HepG2 (cell line): Measurements from ENCODE around the gene SMIM29. TPM values are rescaled to one million over a fixed set of nuclear protein-coding genes. Genes with fewer than 3 reads are reported as not detected.

Source experiments
- CHD4 ChIP-seq: fragments of 200-600 bp; sonication (generic); IDR thresholded peaks from 2 replicates; pipeline ENCODE4 v1.7.0; 2017; ENCODE audit warnings: mild to moderate bottlenecking, low read length, borderline replicate concordance
- HNF4G ChIP-seq, 2 experiments: sonication (generic) in 1 of 2; formaldehyde crosslinking in 1 of 2; IDR thresholded peaks; 2 replicates each; pipeline versions ENCODE4 v1.4.0 to v1.6.1; 2011 to 2020; ENCODE audit warnings: borderline replicate concordance in 2 of 2, low read depth in 2 of 2, mild to moderate bottlenecking in 2 of 2, low read length in 1 of 2, missing genetic modification reagents in 1 of 2, moderate library complexity in 1 of 2
- MED13 ChIP-seq: sonication (generic); formaldehyde crosslinking; IDR thresholded peaks from 2 replicates; pipeline ENCODE4 v1.5.0; 2020; ENCODE audit warnings: missing genetic modification reagents
- MED8 ChIP-seq: sonication (generic); formaldehyde crosslinking; IDR thresholded peaks from 2 replicates; pipeline ENCODE4 v1.8.1; 2023; ENCODE audit warnings: mild to moderate bottlenecking, missing genetic modification reagents; ENCODE audit not compliant: insufficient replicate concordance
- TGIF2 ChIP-seq: IDR thresholded peaks from 2 replicates; pipeline ENCODE4 v1.6.1; 2016; ENCODE audit warnings: control low read depth, missing compliant biosample characterization
- THAP9 ChIP-seq: sonication (generic); formaldehyde crosslinking; IDR thresholded peaks from 2 replicates; pipeline ENCODE4; 2020; ENCODE audit warnings: missing genetic modification reagents, mild to moderate bottlenecking, borderline replicate concordance
- ZBTB38 ChIP-seq: sonication (generic); formaldehyde crosslinking; IDR thresholded peaks from 2 replicates; pipeline ENCODE4 v1.5.1; 2020; ENCODE audit warnings: mild to moderate bottlenecking, missing genetic modification reagents
- ZBTB7A ChIP-seq: sonication (generic); formaldehyde crosslinking; IDR thresholded peaks from 2 replicates; pipeline ENCODE4 v1.8.0; 2022; ENCODE audit warnings: mild to moderate bottlenecking, missing genetic modification reagents
- ZNF280B ChIP-seq: sonication (generic); formaldehyde crosslinking; IDR thresholded peaks from 2 replicates; pipeline ENCODE4 v1.5.0; 2020; ENCODE audit warnings: missing genetic modification reagents, mild to moderate bottlenecking, borderline replicate concordance
- ZNF280D ChIP-seq: sonication (generic); formaldehyde crosslinking; IDR thresholded peaks from 2 replicates; pipeline ENCODE4 v1.5.1; 2020; ENCODE audit warnings: mild to moderate bottlenecking, missing genetic modification reagents
- ZNF292 ChIP-seq: sonication (generic); formaldehyde crosslinking; IDR thresholded peaks from 2 replicates; pipeline ENCODE4 v1.8.1; 2022; ENCODE audit warnings: mild to moderate bottlenecking, low read depth, missing genetic modification reagents, borderline replicate concordance
- ZNF333 ChIP-seq: sonication (generic); formaldehyde crosslinking; IDR thresholded peaks from 2 replicates; pipeline ENCODE4 v1.4.0; 2020; ENCODE audit warnings: mild to moderate bottlenecking, missing genetic modification reagents, borderline replicate concordance
- ZNF337 ChIP-seq: sonication (generic); formaldehyde crosslinking; IDR thresholded peaks from 2 replicates; pipeline ENCODE4 v1.5.1; 2020; ENCODE audit warnings: missing genetic modification reagents, low read depth, mild to moderate bottlenecking, borderline replicate concordance
- ZNF501 ChIP-seq: sonication (generic); formaldehyde crosslinking; IDR thresholded peaks from 2 replicates; pipeline ENCODE4 v1.5.1; 2020; ENCODE audit warnings: mild to moderate bottlenecking, moderate library complexity, missing genetic modification reagents
- polyA plus RNA-seq, 8 experiments: library from polyadenylated mRNA; depleted of rRNA in 3 of 8; stranded (reverse) in 7 of 8; unstranded in 1 of 8; fragments of >200 nt; fragmentation: Illumina TruSeq in 4 of 8; extraction: Trizol in 4 of 8; gene quantifications; 2 replicates each; pipeline versions ENCODE4 v1.2.1 to v1.2.3, GENCODE V29; 2011 to 2016; ENCODE audit warnings: low read depth in 4 of 8, missing spikeins in 1 of 8, mixed read lengths in 1 of 8; ENCODE audit not compliant: insufficient read depth in 1 of 8
- total RNA-seq, 5 experiments: library from RNA; depleted of rRNA; stranded (reverse); fragments of >200 nt; fragmentation: Illumina TruSeq; extraction: Trizol; gene quantifications; 2 replicates each; pipeline ENCODE4 v1.2.3, GENCODE V29; 2016; ENCODE audit warnings: low read depth in 1 of 5
- TF ChIP-seq, protein P1 (sequence below): sonication (generic); formaldehyde crosslinking; IDR thresholded peaks from 2 replicates; pipeline ENCODE4 v1.8.0; 2022; ENCODE audit warnings: mild to moderate bottlenecking, missing genetic modification reagents; ENCODE audit not compliant: insufficient replicate concordance
- TF ChIP-seq, protein P2 (sequence below): sonication (generic); formaldehyde crosslinking; IDR thresholded peaks from 2 replicates; pipeline ENCODE4 v1.4.0; 2020; ENCODE audit warnings: mild to moderate bottlenecking, missing genetic modification reagents

The SMIM29 gene
- total and polyA plus RNA-seq, 2 of the 13 experiments (the other 11 are each of a cell fraction or from before 2014, with no cell fraction given), result 8.8 to 15.3 TPM

- TF ChIP-seq ZNF280D (CRISPR knock-in tag), result peak; percentile 80; the same call in 1 of the 2 replicates
- TF ChIP-seq MED13 (CRISPR knock-in tag), result no peak
- TF ChIP-seq ZNF501 (CRISPR knock-in tag), result 0 out of 2 replicates have a peak, but pooled peaks have one; percentile 31
- TF ChIP-seq HNF4G (IDR thresholded peaks at IDR 0.05; ENCODE audit: borderline replicate concordance, low read depth, low read length), result no peak
- 0 out of 2 replicates have a peak, but pooled peaks have one; percentile 55 for TF ChIP-seq HNF4G (CRISPR knock-in tag; IDR thresholded peaks at IDR 0.05; ENCODE audit: borderline replicate concordance, low read depth)
- 0 out of 2 replicates have a peak, but pooled peaks have one; percentile 66 for TF ChIP-seq ZNF280B
- TF ChIP-seq ZNF292 (CRISPR knock-in tag), result peak; percentile 76; the same call in 1 of the 2 replicates
- TF ChIP-seq CHD4, result 0 out of 2 replicates have a peak, but pooled peaks have one; percentile 10
- TF ChIP-seq THAP9, result 0 out of 2 replicates have a peak, but pooled peaks have one; percentile 8
- TF ChIP-seq, protein P1, sequence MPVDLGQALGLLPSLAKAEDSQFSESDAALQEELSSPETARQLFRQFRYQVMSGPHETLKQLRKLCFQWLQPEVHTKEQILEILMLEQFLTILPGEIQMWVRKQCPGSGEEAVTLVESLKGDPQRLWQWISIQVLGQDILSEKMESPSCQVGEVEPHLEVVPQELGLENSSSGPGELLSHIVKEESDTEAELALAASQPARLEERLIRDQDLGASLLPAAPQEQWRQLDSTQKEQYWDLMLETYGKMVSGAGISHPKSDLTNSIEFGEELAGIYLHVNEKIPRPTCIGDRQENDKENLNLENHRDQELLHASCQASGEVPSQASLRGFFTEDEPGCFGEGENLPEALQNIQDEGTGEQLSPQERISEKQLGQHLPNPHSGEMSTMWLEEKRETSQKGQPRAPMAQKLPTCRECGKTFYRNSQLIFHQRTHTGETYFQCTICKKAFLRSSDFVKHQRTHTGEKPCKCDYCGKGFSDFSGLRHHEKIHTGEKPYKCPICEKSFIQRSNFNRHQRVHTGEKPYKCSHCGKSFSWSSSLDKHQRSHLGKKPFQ (CRISPR knock-in tag), result peak; percentile 73
- TF ChIP-seq ZNF337 (CRISPR knock-in tag), result 0 out of 2 replicates have a peak, but pooled peaks have one; percentile 3
- TF ChIP-seq ZNF333 (CRISPR knock-in tag), result 0 out of 2 replicates have a peak, but pooled peaks have one; percentile 79
- peak; percentile 27 for TF ChIP-seq MED8 (CRISPR knock-in tag)
- peak; percentile 65; the same call in 1 of the 2 replicates for TF ChIP-seq ZBTB38 (CRISPR knock-in tag)
- TF ChIP-seq TGIF2 (CRISPR knock-in tag), result no peak; the same call in 1 of the 2 replicates
- TF ChIP-seq ZBTB7A, result 0 out of 2 replicates have a peak, but pooled peaks have one; percentile 3
- TF ChIP-seq, protein P2, sequence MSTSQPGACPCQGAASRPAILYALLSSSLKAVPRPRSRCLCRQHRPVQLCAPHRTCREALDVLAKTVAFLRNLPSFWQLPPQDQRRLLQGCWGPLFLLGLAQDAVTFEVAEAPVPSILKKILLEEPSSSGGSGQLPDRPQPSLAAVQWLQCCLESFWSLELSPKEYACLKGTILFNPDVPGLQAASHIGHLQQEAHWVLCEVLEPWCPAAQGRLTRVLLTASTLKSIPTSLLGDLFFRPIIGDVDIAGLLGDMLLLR, result peak; percentile 73; the same call in 1 of the 2 replicates
These were observed 859 bp upstream of the SMIM29 start (continued) for GRCh38 chr6:34249469-34250261.
